GM19463 (cell line): Measurements from ENCODE around the gene RAB26.

Source experiments
- ATAC-seq: cut with Tn5 transposase; IDR thresholded peaks from one replicate; pipeline ENCODE4 v1.9.1; 2021; ENCODE audit warnings: mild to moderate bottlenecking, moderate library complexity; ENCODE audit not compliant: unreplicated experiment

The RAB26 gene

GRCh38 chr16:2159175-2159838, 10.9 kb downstream of the RAB26 start:
- ATAC-seq, result no peak

- no peak for ATAC-seq
Measured at GRCh38 chr16:2160915-2161551, 12.6 kb downstream of the RAB26 start.

- ATAC-seq, result no peak
Measured at GRCh38 chr16:2161911-2162310, 13.5 kb downstream of the RAB26 start.

DNA sequence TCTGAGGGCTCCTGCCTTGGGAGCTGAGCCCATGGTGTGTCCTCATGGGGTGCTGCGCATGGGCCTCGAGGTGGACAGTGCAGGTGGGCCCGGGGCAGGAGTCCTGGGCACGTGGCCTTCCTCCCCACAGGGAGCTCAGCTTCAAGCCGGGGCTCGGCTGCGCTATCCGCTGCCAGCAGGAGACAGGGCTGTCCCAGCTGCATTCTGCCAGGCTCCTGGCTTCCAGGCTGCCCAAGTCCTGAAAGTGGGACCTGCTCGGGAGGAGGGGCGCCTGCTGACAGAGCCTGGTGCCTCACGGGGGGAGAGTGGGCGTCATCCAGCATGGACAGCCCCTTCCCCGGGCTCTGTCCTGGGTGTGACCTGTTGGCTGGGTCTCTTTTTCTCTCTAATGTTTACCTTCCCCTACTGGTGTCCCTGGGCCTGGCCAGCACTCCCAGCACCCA, 14.3 kb downstream of the RAB26 start:
- no peak for ATAC-seq

- no peak for ATAC-seq
Measured at GRCh38 chr16:2163211-2163881, 14.9 kb downstream of the RAB26 start.

DNA sequence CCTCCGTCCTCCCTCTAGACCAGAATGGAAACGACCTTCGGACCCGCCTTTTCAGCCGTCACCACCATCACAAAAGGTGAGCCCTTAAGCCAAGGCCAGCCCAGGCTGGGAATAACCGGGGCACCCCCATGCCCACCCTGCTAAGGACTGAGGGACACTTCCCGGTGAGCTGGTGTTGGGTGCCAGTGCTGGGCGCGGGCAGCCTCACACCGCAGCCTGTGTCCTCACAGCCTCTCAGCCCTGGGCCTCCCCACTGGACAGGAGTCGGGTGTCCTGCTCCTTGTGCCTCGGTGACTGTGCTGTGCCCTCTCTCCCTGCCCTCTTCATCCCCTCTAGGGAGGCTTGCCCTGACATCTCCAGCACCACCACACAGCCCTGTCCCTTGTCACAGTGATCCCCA, 17.4 kb downstream of the RAB26 start:
- no peak for ATAC-seq

DNA sequence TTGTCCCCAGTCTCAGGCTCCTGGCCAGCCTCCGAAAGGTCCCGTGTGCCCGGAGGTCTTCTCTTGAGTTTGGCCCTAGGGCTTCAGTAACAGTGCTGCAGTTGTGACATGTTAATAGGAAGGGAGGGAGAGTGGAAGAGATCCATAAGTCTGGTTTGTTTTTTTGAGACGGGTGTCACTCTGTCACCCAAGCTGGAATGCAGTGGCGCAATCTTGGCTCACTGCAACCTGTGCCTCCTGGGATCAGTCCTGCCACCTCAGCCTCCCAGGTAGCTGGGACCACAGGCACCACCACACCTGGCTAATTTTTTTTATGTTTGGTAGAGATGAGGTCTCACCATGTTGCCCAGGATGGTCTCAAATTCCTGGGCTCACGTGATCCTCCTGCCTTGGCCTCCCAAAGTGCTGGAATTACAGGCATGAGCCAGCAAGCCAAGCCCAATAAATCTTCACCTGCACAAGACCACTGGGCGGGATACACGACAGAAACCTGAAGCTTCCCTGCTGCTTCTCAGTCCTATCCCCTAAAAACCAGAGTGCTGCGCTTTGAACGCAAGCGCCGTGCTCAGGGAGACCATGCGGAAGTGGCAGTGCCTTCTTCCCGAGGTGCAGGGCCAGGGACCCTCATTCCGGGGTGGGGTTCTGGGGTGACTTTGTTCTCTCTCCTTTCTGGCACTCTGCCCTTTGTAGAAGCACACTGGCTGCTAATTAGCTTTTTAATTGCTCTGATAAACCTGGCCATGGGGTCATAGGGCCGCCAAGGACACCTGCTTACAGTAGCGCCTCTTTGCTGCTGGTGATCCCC, 18.0 kb downstream of the RAB26 start:
- ATAC-seq, result no peak

GRCh38 chr16:2167068-2167638, 18.7 kb downstream of the RAB26 start:
- ATAC-seq, result no peak

- ATAC-seq, result no peak
Measured at GRCh38 chr16:2170080-2170479, 21.7 kb downstream of the RAB26 start.

DNA sequence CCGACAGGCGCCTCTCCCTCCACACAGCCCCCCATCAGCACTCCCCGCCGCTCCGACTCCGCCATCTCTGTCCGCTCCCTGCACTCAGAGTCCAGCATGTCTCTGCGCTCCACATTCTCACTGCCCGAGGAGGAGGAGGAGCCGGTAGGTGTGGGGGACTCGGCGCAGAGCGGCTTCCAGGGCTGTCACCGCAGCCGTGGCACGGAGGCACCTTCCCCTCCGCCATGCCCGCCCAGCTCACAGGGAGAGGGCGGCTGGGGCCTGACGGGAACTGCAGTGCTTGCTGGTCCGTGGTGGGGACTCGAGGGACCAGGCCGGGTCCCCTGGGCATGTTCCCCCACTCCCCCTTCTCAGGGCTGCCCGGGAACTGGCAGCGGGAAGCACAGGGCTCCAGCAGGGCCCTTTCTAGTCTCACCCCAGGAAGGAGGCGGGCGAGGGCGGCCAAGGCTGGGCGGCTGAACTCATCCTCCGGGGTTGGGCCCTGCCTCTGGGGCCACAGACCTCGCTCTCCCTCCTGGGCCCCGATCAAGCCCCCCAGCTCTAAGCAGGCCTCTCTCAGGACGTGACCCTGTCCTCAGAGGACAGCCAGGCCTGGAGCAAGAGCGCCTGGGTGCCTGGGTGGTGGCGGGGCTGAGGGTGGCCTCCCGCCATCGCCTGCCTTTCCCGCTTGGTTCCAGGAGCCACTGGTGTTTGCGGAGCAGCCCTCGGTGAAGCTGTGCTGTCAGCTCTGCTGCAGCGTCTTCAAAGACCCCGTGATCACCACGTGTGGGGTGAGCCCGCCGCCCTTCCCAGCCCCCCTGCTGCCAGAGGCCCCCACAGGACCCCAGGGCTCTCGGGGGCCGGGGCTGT, 22.4 kb downstream of the RAB26 start:
- ATAC-seq, result no peak

- ATAC-seq, result no peak
Measured at GRCh38 chr16:2171601-2172178, 23.3 kb downstream of the RAB26 start.

DNA sequence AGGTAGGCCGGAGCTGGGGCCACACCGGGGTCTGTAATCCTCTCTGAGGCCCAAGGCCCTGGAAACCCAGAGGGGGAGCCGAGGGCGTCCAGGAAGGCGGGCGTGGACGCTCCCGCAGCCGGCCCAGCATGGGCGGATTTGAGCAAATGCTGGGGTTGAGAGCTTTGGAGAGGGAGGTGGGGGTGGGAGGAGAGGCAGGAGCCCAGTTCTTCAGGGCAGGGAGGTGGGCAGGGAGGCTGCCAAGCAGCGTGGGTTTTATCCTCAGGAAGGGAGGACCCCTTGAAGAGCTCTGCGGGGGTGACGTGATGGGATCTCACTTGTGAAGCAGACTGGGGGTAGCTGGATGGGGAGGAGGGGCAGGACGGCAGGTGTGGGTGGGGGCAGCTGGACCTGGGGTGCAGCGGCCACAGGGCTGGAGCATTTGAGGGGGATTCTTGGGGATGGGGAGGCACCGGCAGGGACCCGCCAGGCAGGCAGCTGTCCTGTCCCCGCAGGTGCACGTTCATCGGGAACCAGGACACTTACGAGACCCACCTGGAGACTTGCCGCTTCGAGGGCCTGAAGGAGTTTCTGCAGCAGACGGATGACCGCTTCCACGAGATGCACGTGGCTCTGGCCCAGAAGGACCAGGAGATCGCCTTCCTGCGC, 24.4 kb downstream of the RAB26 start:
- no peak for ATAC-seq

DNA sequence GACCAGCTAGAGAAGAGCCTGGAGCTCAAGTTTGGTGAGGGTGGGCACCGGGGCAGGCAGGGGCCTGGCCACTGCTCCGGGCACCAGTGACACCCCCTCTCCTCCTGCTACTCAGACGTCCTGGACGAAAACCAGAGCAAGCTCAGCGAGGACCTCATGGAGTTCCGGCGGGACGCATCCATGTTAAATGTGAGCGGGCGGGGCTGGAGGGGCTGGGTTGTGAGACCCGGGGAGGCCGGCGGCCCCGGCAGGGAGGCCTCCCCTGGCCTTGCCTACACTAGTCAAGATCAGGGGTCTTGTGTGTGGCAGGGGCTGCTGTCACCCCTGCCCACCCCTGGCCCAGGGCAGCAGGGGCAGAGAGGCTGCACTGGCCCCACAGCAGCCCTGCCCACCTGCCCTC, 24.9 kb downstream of the RAB26 start:
- ATAC-seq, result no peak

- ATAC-seq, result no peak
Measured at GRCh38 chr16:2173916-2174315, 25.5 kb downstream of the RAB26 start.

- no peak for ATAC-seq
Measured at GRCh38 chr16:2174396-2175131, 26.1 kb downstream of the RAB26 start.

DNA sequence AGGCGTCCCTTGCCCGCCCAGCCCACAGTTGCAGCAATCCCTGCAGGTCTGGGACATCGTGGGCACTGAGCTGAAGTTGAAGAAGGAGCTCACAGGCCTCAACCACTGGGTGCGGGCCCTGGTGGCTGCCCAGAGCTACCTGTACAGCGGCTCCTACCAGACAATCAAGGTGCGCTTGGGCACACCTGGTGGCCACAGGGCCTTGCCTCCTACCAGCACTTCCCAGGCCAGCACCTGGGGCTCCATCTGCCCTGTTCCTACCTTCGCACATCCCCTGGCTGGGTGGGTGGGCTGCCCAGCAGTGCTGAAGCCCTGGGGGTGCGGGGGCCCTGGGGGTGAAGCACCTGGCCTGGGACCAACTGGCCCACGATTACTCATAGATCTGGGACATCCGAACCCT, 27.0 kb downstream of the RAB26 start:
- no peak for ATAC-seq

GRCh38 chr16:2176047-2176446, 27.6 kb downstream of the RAB26 start:
- ATAC-seq, result no peak

DNA sequence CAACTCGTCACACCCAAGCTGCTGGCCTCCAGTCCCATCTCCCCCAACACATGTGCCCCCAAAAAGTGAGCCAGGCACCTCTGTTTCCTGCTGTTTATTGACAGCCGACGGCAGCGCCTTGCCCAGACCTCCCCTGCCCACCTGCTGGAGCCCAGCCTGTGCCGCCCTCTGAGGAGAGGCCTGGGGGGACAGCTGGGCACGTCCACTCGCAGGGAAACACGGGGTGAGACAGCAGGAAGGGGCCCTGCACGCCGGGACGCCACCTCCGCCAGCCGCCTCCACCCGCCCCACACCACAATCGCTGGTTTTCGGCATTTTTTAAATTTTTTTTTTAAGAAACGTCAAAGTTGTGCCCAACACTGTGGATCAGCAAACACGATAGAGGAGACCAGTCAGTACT, 28.7 kb downstream of the RAB26 start:
- no peak for ATAC-seq

DNA sequence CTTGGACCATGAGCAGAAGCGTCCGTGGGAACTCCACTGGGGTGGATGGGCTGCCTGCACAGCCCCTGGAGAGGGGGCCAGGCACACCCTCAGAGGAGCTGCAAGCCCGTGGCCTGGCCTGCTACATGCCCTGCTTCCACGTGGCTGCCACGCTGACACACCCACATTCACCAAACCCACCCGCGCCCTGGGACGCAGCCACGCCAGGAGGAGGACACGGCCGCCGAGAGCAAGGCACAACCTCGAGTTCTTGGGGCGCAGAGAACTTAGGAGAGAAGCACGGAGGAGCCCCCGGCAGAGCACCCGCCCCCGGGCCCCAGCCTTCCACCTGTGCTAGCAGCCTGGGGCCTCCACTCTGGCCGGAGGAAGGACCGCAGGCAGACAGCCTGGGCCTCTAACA, 29.1 kb downstream of the RAB26 start:
- ATAC-seq, result no peak
